Fibroblast of upper back skin (primary cell): Measurements from ENCODE around the gene TRAPPC10.
A peak's percentile ranks its signal among the peaks of the same experiment; 100 is the strongest.

Experiments used
- DNase-seq: peaks from one replicate; pipeline ENCODE4 v3.0.0-alpha.2; 2013

TRAPPC10 gene

DNA sequence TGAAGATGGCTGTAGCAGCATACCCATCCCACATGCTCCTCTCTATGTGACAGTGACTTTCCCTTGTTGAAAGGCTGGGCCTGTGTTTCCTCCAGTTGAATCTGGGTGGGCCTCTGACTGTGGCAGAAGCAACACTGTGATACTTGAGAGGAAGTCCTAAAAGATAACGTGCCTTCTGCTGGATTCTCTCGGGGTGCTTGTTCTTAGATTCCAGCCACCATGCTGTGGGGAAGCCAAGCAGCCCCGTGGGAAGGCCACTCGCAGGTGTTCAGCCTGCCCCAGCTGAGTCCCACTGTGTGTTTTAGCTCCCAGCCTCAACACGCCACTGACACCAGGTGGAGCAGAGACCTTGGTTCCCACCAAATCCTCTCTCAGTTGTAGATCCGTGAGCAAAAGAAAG, 31.5 kb downstream of the TRAPPC10 start:
- no peak for DNase-seq

DNA sequence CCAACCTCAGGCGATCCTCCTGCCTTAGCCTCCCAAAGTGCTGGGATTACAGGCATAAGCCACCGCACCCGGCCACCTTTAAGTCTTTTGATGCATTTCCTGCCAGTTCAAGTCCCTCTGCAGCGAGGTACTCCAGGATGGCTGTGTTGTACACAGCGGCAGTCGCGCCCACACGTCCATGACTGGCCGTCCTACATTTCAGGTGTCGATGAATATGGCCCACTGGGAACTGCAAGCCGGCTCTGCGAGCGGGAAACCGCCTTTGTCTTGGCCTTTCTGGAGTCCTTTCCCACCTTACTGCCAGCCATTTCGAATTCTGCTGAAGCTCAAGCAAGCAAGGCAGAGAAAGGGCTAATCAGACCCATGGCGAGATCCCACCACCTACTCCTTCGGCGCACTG, 34.6 kb downstream of the TRAPPC10 start:
- no peak for DNase-seq

DNA sequence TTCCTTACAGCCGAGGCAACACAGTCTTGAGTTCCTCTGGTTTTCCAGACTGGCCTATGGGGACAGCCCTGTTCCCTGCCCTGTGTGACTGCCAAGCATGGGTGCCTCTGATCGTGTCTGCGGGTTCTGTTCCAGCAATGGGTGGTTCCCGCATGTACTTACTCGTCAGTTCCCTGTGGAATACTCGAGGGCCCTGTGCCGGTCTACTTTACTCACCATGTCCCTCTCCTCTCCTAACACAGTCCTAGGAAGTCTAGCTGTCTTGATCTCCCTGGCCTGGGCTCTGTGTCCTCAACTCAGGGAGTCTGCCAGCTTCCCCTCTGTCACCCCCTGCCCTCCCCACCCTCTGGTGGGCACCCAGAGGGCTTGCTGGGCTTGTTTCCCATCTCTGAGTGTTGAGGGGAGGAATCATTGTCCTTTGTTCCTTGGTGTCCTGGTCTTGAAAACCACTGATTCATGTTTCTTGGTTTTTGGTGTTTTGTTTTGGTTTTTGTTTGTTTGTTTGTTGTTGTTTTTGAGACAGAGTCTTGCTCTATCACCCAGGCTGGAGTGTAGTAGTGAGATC, 36.0 kb downstream of the TRAPPC10 start:
- DNase-seq: no peak

DNA sequence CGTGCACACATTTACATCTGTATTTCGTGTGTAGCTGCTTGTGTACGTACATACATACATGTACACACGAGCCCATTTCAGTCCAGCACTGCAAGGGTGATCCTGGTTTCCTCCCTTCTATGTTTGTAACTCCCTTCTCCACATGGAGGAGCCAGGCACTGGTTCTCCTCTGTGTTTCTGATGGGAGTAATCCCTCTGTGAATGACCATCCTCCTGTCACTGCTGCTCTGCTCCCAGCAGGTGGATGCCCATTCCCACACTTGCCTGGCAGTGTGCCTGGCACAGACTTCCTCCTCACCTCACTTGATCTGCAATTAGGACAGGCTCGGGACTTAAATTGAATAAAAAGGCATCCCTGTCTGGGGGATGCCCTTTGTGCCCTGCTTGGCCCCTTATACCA, 37.1 kb downstream of the TRAPPC10 start:
- no peak for DNase-seq

DNA sequence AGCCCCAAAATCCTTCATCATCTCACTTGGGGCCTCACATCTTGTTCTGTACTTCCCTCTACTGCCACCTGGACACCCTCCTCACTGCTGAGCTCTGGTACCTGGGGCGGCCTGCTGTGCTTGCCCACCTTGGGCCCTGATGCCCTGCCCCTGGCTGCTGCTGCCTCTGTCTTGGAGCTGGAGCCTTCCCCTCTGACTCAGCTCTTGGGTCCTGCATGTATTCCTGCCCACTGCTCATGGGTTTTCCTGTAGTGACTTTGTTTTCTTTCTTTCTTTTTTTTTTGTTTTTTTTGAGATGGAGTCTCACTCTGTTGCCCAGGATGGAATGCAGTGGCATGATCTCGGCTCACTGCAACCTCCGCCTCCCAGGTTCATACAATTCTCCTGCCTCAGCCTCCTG, 37.5 kb downstream of the TRAPPC10 start:
- DNase-seq: no peak

DNA sequence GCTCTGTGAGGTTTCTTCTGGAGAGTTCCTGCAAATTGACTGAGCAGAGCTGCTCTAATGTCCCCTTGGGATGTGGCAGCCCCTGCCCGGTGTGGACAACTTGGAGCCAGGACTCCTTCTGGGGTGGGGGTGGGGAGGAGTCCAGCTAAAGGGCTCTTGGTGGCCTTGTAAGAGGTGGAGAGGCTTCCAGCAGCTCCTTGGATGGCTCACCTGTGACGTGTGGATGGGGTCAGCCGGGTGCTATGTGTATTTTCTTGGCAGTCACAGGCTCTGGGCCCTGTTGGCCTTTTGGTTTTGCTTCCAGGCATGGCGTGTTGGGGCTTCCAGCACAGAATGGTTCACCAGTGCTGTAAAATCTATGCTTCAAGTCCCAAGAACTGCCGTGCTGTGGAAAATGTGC, 38.2 kb downstream of the TRAPPC10 start:
- DNase-seq: no peak

DNA sequence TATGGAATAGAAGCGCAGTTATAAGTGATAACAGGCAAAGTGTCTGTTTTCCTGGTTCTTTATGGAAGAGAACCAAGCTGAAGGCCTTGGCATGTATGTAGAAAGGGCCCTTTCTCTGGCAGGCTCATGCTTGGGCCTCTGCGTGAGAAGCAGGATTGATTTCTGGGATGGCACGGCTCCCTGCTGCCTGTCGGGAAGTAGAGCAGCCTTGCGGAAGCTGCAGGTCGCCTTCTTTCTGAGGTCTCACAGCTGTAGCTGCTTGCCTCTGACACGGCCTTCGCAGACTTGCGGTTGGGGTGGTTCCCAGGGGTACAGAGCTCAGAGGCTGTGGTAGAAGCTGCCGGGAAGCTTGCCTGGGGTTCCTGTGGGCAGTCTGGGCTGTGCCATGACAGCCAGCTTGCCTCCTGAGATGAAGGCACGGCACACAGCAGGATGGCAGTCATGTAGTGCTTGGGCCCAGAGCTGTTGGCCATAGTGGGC, 39.4 kb downstream of the TRAPPC10 start:
- DNase-seq: peak; percentile 5

DNA sequence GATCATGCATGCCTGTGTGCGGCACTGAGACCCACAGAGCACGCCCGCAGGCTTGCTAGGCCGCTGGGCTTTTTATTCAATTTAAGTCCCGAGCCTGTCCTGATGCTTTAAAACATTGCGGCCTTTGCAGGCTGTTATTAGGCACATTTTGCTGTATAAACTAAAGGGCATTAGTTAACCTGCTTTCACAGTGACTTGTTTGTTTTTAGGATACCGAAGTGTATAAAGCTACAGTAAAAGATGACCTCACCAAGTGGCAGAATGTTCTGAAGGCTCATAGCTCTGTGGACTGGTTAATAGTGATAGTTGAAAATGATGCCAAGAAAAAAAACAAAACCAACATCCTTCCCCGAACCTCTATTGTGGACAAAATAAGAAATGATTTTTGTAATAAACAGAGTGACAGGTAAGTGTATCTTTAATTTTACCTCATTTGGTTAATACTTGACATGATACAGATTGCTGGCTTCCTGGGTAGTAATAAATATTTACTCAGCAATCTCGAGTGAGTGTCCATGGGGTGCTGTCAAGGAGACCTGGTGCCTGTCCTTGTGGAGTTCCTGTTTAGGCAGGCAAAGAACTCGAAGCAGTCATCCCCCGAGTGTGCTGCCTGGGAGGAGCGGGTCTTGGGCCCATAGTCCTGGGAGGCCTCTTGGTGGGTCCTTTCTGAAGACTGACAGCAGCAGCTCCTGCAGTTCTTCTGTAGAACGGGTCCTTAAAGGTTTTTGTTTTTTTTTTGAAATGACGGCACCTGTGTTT, 40.1 kb downstream of the TRAPPC10 start:
- DNase-seq: no peak

DNA sequence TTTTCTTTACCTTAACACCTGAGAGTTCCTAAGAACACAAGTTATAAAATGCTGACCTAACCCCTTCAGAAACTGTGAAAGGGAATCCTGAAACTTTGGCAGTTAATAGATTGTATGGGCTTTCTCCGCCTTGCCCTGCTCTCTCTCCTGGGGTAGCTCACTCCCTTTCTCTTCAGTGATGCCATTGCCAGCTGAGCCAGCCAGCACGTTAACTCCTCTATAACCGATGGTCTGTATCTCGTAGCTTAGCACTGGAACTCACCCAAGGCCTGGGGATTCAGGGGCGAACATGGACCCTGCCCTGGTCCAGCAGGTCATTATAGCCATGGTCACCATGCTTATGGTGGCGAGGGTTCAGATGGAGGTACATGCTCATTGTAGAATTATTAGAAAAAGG, 40.7 kb downstream of the TRAPPC10 start:
- DNase-seq: no peak

DNA sequence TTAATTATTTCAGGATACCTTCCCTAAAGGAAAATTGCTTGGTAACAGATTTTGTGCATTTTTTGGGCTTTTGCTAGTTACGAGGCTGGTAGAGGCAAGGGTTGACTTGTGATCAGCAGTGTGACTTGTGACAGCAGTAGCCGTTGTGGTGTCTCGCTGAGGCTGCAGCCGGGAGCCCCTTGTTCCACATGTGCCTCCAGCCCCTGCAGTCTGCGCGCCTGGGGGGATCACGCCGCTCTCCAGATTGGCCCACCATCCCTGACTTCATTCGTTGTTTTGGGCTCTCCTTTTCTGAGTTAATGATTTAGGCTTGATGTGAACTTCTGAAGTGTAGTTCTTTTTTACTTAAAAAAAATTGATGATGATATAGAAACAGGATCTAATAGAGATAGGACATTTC, 41.5 kb downstream of the TRAPPC10 start:
- DNase-seq: no peak

DNA sequence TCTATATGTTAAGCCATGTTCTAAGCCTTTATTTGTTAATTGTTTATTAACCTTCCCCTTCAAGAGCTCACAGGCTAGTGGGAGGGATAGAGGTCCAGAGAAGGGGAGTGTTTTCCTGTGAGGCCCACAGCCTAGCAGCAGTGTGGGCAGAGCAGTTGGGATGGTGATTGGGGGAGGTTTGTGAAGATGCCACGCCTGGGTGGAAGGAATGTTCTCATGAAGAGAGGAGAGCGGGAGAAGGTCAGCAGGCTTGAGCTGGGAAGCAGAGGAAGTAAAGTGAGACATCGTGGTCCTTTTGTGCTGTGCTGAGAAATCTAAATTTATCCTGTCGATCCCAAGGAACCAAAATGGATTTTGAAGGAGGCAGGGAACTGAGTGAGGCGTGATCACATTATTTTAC, 42.6 kb downstream of the TRAPPC10 start:
- peak; percentile 22 for DNase-seq

DNA sequence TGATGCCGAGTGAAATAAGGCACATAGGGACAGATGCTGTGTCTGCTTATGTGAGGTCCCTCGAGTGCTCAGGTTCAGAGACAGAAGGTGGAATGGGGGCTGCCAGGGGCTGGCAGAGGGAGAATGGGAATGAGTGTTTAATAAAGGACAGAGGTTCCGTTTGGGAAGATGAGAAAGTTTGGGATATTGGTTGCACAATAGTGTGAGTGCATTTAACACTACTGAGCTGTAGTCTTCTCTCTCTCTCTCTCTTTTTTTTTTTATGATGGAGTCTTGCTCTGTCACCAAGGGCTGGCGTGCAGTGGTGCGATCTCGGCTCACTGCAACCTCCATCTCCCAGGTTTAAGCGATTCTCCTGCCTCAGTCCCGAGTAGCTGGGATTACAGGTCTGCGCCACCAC, 44.9 kb downstream of the TRAPPC10 start:
- no peak for DNase-seq

DNA sequence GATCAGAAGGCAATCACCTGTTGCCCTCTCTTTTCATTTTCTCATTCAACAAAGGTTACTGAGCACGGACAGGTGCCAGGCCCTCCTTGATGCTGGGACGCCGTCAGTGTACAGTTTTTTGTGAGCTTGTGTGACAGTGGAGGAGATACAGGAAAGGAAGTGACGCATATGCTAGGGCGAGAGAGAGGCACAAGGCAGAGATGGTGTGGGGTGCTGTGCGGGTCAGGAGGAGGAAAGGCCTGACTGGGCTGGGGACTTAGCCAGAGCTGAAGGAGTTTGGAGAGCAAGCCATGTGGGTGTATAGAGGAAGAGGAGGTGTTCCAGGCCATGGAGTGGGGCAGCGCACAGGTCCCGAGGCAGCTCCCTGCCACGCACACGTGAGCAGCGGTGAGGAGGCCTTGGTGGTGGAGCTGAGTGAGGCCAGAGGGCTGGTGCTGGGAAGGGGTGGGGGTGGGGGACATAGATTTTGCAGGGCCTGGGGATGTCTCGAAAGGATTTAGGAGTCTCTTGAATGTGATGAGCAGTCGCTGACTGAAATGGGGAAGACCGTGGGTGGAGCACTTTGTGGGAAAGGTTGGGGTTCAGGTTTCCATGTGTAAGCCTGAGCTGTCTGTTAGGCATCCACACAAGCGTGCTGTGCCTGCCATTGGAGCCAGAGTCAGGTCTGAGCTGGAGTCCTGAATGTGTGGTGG, 46.0 kb downstream of the TRAPPC10 start:
- DNase-seq: no peak

DNA sequence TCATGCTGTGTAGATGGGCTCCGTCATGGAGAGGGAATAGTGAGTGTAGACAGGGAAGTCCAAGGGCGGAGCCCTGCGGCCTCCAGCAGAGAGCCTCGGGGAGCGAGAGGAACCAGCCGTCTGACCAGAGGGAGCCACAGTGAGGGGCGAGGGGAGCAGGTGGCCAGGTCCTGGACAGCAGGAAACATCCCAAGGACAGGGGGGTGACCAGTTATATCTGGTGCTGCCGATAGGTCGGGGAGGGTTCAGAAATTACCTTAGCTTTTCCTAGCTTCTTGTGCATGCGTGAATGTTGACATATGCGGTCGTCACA, 46.5 kb downstream of the TRAPPC10 start:
- no peak for DNase-seq

DNA sequence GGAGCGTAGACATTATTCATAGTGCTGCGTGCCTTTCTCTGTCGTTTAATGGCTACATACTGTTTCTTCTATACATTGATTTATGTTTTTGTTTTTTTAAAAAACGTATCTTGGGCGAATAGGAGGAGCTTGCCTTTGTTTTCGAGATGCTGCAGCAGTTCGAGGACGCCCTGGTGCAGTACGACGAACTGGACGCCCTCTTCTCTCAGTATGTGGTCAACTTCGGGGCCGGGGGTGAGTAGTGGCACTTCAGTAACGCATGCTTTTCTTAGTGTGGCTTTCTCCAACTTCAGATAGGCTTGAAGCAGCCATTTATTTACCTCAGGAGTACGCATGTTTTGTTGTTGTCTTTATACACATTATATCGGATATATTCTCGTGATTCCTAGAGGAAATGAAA, 46.9 kb downstream of the TRAPPC10 start:
- DNase-seq: no peak

DNA sequence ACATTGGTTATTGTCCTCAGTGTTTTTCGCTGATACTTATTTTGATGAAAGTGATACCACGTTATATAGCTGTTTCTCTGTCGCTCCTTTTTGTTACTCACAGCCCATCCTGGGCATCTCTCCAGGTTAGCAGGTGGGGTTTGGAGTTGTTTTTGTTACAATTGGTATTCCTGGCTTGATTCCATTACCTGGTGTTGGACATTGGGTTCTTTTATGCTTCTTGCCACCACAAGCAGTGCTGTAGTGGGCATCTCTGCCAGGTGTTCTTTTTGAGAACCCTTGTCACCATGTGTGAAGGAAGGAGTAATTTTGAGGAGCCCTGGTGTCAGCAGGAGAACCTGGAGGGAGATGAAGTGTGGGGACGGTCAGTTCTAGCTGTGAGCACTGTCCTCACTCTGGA, 47.6 kb downstream of the TRAPPC10 start:
- DNase-seq: no peak

DNA sequence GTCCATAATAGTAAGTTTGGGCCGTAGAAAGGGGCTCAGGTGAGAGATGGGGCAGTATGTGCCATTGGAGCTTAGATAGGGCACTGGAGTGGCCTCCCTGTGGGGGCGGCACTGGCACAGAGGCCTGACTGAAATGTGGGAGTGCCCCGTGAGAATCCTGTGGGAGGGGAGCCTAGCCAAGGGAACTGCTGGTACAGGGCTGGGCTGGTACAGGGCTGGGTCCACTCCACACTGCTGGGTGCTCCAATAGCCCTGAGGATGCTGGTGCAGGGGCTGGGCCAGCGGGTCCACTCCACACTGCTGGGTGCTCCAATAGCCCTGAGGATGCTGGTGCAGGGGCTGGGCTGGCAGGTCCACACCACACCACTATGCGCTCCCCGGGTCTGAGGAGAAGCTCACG, 50.3 kb downstream of the TRAPPC10 start:
- no peak for DNase-seq

DNA sequence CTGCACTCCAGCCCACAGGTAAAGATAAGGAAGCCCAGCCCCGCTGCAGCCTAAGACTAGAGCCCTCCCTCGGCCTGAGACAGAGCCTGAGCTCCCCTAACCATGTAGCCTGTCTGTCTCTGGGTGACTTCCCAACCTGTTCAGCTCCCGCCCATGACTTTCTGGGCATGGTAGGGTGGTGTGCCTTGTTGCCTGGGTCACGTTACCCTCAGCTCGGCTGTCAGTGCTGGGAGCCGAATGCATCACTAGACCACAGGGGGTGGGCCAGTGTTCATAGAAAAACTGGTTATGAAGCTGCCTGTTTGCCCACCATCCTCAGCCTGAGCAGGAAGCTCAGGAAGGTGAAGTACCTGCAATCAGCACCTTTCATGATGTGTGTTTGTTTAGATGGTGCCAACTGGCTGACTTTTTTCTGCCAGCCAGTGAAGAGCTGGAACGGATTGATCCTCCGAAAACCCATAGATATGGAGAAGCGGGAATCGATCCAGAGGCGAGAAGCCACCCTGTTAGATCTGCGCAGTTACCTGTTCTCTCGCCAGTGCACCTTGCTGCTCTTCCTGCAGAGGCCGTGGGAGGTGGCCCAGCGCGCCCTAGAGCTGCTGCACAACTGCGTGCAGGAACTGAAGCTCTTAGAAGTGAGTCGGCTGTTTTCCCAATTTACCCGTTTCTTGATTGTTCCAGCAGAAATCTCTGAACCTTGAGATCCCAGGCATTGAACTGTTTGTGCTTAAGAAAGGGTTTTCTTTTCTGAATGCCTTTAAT, 51.2 kb downstream of the TRAPPC10 start:
- DNase-seq: no peak

DNA sequence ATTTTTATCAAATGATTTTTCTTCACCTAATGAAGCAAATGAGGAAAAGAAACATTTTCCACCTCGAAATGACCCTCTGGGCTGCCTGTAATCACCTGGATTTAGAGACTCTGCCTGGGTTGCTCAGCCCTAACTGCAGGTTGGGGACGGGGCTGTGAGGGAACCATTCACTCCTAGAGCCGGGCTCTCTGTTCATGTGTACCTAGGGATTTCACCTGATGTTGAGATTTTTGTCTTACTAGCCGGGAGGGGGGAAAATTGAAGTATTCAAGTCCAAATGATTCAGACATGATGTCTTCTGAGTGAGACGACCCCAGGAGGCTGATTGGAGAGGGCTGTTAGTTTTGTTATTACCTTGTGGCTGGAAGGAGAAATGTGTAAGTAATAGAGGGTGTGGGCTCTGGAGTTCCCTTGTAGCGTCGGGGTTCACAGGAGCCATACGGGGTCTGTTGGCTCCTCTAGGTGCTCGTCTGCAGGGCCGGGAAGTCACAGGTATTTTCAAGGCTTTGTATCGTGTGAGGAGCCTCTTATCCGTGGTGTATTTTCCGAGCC, 52.8 kb downstream of the TRAPPC10 start:
- no peak for DNase-seq

DNA sequence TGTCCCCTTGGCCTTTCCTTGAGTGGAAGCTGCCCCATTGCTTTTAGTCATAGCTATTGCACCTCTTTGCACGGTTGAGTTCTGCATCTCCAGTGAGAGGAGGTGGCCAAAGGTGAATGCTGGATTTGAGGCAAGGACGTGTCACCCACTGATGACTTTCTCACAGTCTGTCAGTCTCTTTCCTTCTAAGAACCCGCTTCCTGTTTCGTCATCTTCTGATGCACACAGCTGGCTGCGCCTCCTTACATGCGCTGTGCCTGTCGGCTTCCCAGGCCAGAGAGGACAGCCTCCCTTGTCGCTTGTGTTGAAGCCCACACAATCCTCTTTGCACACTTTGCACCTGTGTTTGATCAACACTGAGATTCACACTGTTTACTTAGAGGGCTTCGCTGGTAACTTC, 53.3 kb downstream of the TRAPPC10 start:
- DNase-seq: no peak

DNA sequence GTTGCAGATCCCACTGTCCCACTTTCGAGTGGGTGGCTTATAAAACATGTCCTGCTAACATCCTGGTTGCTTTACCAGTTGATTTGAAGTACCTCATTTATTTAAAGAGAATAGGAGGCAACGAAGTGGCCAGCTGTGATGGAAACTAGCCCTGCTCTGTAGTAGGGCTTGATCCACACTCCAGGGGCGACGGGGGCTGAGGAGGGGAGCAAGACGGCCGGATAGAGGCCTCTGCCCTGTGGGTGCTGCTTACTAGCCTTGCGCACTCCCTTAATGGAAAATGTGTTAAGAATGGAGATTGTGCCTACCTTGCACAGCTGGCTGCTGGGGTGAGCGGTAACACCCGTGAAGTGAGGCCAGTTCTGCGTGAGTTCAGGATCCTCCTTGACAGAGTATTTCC, 54.0 kb downstream of the TRAPPC10 start:
- no peak for DNase-seq

DNA sequence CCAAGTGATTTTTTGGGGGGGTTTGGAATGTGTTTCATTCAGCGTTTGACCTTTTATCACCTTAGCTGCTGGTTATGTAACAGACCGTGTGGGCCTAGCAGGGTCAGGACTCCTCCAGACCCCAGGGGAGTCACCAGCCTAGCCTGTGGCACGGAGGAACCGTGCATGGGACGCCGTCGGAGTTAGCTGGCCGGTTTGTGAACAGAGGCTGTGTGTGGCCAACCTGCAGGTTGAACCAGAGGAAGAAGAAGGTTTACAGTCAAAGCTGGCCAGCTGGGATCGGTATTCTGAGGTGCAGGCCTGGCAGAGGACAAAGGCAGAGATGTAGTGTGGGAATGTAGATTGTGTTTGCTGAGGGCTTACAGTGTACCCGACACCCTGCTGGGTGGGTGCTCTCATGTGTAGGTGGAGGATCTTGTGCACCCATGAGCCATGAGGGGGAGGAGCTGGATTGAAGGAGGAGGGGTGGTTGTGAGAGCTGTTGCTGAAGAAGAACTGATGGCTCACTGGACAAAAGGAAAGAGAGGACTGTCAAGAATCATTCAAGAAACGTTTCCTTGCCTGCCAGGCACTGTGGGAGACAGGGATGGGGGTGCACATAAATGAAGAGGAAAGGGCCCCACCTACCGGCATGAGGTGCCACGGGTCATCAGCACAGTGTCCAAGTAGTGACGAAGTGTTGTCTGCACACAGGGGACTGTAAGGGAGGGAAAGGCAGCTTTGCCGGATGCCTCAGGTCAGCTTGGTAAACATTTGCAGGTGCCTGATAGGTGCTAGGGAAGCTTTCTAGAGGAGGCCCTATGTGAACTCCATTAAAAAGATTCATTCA, 55.1 kb downstream of the TRAPPC10 start:
- no peak for DNase-seq

DNA sequence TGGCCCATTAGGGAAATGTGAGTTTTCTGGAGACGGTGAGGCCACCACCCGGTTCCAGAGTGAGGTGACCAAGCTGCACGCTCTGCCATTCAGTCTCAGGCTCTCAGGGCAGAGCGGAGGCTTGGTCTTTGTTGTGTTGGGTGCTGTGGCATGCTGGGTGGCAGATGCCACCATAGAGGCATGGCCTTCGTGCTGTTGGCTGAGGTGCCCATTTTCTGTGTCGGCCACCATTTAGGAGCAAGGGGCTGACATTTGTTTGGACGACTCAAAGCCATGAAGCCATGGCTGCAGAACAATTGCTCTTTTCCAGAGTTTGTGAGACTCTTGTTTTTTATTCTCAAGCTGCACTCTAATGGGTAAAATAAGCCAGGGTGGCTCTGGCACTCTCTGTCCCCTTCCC, 58.3 kb downstream of the TRAPPC10 start:
- DNase-seq: no peak
